HepG2 (cell line): Measurements from ENCODE around the gene PNRC1. TPM values are rescaled to one million over a fixed set of nuclear protein-coding genes. Genes with fewer than 3 reads are reported as not detected.
A peak's percentile ranks its signal among the peaks of the same experiment; 100 is the strongest.

ENCODE experiments used
- ARID5B ChIP-seq: IDR thresholded peaks from 2 replicates; pipeline ENCODE4 v1.4.0; 2020; ENCODE audit warnings: mild to moderate bottlenecking, missing genetic modification reagents
- BCL3 ChIP-seq: sonication (generic); formaldehyde crosslinking; IDR thresholded peaks from 2 replicates; pipeline ENCODE4 v1.5.1; 2020; ENCODE audit warnings: mild to moderate bottlenecking, missing genetic modification reagents, moderate library complexity
- CAMTA2 ChIP-seq: sonication (generic); formaldehyde crosslinking; IDR thresholded peaks from 2 replicates; pipeline ENCODE4 v1.4.0; 2020; ENCODE audit warnings: mild to moderate bottlenecking, missing genetic modification reagents, borderline replicate concordance
- CEBPG ChIP-seq: IDR thresholded peaks from 2 replicates; pipeline ENCODE4 v1.6.1; 2016
- KDM5A ChIP-seq: fragments of 200-600 bp; sonication (generic); IDR thresholded peaks from 2 replicates; pipeline ENCODE4 v1.7.0; 2018; ENCODE audit warnings: antibody characterized with exemption, mild to moderate bottlenecking, low read length, borderline replicate concordance
- KLF16 ChIP-seq, 2 experiments: sonication (generic) in 1 of 2; formaldehyde crosslinking in 1 of 2; IDR thresholded peaks; 2 replicates each; pipeline versions ENCODE4 v1.6.1 to v1.8.0; 2016 to 2023; ENCODE audit warnings: missing genetic modification reagents in 2 of 2, missing compliant biosample characterization in 1 of 2
- LCORL ChIP-seq, 2 experiments: fragments of 450-650 bp in 1 of 2; sonication (generic) in 1 of 2; formaldehyde crosslinking in 1 of 2; IDR thresholded peaks; 2 replicates each; pipeline versions ENCODE4 v1.5.0 to v1.6.1; 2017 to 2020; ENCODE audit warnings: antibody characterized with exemption in 1 of 2, missing genetic modification reagents in 1 of 2
- MED13 ChIP-seq: sonication (generic); formaldehyde crosslinking; IDR thresholded peaks from 2 replicates; pipeline ENCODE4 v1.5.0; 2020; ENCODE audit warnings: missing genetic modification reagents
- MEIS2 ChIP-seq: sonication (generic); formaldehyde crosslinking; IDR thresholded peaks from 2 replicates; pipeline ENCODE4 v1.9.0; 2021; ENCODE audit warnings: mild to moderate bottlenecking, missing genetic modification reagents
- MXD3 ChIP-seq: IDR thresholded peaks from 2 replicates; pipeline ENCODE4 v1.6.1; 2016; ENCODE audit warnings: mild to moderate bottlenecking, missing biosample characterization, missing genetic modification reagents
- RCOR2 ChIP-seq: IDR thresholded peaks from 2 replicates; pipeline ENCODE4 v1.6.1; 2016; ENCODE audit warnings: missing biosample characterization, missing genetic modification reagents
- SALL1 ChIP-seq: sonication (generic); formaldehyde crosslinking; IDR thresholded peaks from 2 replicates; pipeline ENCODE4 v1.8.0; 2022; ENCODE audit warnings: mild to moderate bottlenecking, missing genetic modification reagents
- SMAD9 ChIP-seq: sonication (generic); formaldehyde crosslinking; IDR thresholded peaks from 2 replicates; pipeline ENCODE4 v1.5.1; 2020; ENCODE audit warnings: mild to moderate bottlenecking, missing genetic modification reagents
- SRF ChIP-seq: IDR thresholded peaks from 2 replicates; pipeline ENCODE4 v1.6.1; 2011; ENCODE audit warnings: mild to moderate bottlenecking, low read depth, low read length, moderate library complexity
- ZNF292 ChIP-seq: sonication (generic); formaldehyde crosslinking; IDR thresholded peaks from 2 replicates; pipeline ENCODE4 v1.8.1; 2022; ENCODE audit warnings: mild to moderate bottlenecking, low read depth, missing genetic modification reagents, borderline replicate concordance
- ZNF740 ChIP-seq: sonication (generic); formaldehyde crosslinking; IDR thresholded peaks from 2 replicates; pipeline ENCODE4 v1.4.0; 2020; ENCODE audit warnings: missing genetic modification reagents
- ZSCAN25 ChIP-seq: sonication (generic); formaldehyde crosslinking; IDR thresholded peaks from 2 replicates; pipeline ENCODE4 v1.8.0; 2022; ENCODE audit warnings: mild to moderate bottlenecking, missing genetic modification reagents
- polyA plus RNA-seq, 8 experiments: library from polyadenylated mRNA; depleted of rRNA in 3 of 8; stranded (reverse) in 7 of 8; unstranded in 1 of 8; fragments of >200 nt; fragmentation: Illumina TruSeq in 4 of 8; extraction: Trizol in 4 of 8; gene quantifications; 2 replicates each; pipeline versions ENCODE4 v1.2.1 to v1.2.3, GENCODE V29; 2011 to 2016; ENCODE audit warnings: low read depth in 4 of 8, missing spikeins in 1 of 8, mixed read lengths in 1 of 8; ENCODE audit not compliant: insufficient read depth in 1 of 8
- total RNA-seq, 5 experiments: library from RNA; depleted of rRNA; stranded (reverse); fragments of >200 nt; fragmentation: Illumina TruSeq; extraction: Trizol; gene quantifications; 2 replicates each; pipeline ENCODE4 v1.2.3, GENCODE V29; 2016; ENCODE audit warnings: low read depth in 1 of 5
- TF ChIP-seq, protein P1 (sequence below): sonication (generic); formaldehyde crosslinking; IDR thresholded peaks from 2 replicates; pipeline ENCODE4 v1.9.0; 2021; ENCODE audit warnings: missing genetic modification reagents, borderline replicate concordance

The PNRC1 gene
- total and polyA plus RNA-seq, 2 of the 13 experiments (the other 11 are each of a cell fraction or from before 2014, with no cell fraction given) = 17.6 to 36.0 TPM

- no peak for TF ChIP-seq MED13 (CRISPR knock-in tag)
- TF ChIP-seq MXD3 (CRISPR knock-in tag) = no peak
- TF ChIP-seq ZNF740 (CRISPR knock-in tag) = 0 out of 2 replicates have a peak, but pooled peaks have one; percentile 34
- TF ChIP-seq ARID5B (CRISPR knock-in tag) = peak; percentile 47; the same call in 1 of the 2 replicates
- peak; percentile 81; the same call in 1 of the 2 replicates for TF ChIP-seq ZNF292 (CRISPR knock-in tag)
- TF ChIP-seq CAMTA2 (CRISPR knock-in tag) = no peak
- TF ChIP-seq LCORL (IDR thresholded peaks at IDR 0.05) = no peak
- no peak for TF ChIP-seq LCORL (CRISPR knock-in tag; IDR thresholded peaks at IDR 0.05)
- TF ChIP-seq CEBPG (CRISPR knock-in tag) = peak; percentile 79
- no peak for TF ChIP-seq RCOR2 (CRISPR knock-in tag)
- peak; percentile 16; the same call in 1 of the 2 replicates for TF ChIP-seq SALL1 (CRISPR knock-in tag)
- TF ChIP-seq BCL3 (CRISPR knock-in tag) = no peak
- no peak for TF ChIP-seq KDM5A
- no peak for TF ChIP-seq ZSCAN25 (CRISPR knock-in tag)
- TF ChIP-seq SMAD9 (CRISPR knock-in tag) = no peak
- TF ChIP-seq, protein P1, sequence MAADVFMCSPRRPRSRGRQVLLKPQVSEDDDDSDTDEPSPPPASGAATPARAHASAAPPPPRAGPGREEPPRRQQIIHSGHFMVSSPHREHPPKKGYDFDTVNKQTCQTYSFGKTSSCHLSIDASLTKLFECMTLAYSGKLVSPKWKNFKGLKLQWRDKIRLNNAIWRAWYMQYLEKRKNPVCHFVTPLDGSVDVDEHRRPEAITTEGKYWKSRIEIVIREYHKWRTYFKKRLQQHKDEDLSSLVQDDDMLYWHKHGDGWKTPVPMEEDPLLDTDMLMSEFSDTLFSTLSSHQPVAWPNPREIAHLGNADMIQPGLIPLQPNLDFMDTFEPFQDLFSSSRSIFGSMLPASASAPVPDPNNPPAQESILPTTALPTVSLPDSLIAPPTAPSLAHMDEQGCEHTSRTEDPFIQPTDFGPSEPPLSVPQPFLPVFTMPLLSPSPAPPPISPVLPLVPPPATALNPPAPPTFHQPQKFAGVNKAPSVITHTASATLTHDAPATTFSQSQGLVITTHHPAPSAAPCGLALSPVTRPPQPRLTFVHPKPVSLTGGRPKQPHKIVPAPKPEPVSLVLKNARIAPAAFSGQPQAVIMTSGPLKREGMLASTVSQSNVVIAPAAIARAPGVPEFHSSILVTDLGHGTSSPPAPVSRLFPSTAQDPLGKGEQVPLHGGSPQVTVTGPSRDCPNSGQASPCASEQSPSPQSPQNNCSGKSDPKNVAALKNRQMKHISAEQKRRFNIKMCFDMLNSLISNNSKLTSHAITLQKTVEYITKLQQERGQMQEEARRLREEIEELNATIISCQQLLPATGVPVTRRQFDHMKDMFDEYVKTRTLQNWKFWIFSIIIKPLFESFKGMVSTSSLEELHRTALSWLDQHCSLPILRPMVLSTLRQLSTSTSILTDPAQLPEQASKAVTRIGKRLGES (CRISPR knock-in tag) = no peak
- 0 out of 2 replicates have a peak, but pooled peaks have one; percentile 52 for TF ChIP-seq SRF
- TF ChIP-seq KLF16 (CRISPR knock-in tag; IDR thresholded peaks at IDR 0.05) = 0 out of 4 replicates have a peak, but pooled peaks of 1 of the 2 experiments have one; percentile 13
- TF ChIP-seq MEIS2 (CRISPR knock-in tag) = no peak
Observed at GRCh38 chr6:89073014-89073620, 7.4 kb upstream of the PNRC1 start (continued).
